NCI-H82 (cell line): ENCODE measurements around the gene MOAP1.
"Not testable (repeated sequence)": the region's sequence is repeated elsewhere in the genome, so short reads cannot be mapped to it uniquely, and the experiment has no call there.

Source experiments
- DNase-seq: peaks from one replicate; lab custom pipeline; 2025; lab: John Stamatoyannopoulos, UW

Gene MOAP1

DNA sequence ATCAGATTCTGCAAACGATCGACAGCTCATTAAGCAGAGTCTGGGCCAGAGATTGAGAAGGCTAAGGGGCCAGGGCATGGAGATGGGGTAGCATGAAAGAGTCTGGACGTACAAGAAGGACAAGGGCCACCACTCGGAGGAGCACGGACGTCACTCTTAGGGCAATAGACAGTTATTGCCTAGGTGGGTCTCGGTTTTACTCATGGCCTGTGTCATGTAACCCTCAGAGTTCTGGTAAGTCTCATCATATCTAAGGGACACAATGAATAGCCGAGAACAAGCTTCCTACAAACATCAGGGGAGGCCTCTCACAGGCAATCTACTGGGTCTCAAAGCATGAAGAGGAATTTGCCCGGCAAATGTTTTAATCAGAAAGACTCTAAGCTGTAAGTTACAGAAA lies 38.6 kb downstream of the MOAP1 start:
- DNase-seq: no peak

DNA sequence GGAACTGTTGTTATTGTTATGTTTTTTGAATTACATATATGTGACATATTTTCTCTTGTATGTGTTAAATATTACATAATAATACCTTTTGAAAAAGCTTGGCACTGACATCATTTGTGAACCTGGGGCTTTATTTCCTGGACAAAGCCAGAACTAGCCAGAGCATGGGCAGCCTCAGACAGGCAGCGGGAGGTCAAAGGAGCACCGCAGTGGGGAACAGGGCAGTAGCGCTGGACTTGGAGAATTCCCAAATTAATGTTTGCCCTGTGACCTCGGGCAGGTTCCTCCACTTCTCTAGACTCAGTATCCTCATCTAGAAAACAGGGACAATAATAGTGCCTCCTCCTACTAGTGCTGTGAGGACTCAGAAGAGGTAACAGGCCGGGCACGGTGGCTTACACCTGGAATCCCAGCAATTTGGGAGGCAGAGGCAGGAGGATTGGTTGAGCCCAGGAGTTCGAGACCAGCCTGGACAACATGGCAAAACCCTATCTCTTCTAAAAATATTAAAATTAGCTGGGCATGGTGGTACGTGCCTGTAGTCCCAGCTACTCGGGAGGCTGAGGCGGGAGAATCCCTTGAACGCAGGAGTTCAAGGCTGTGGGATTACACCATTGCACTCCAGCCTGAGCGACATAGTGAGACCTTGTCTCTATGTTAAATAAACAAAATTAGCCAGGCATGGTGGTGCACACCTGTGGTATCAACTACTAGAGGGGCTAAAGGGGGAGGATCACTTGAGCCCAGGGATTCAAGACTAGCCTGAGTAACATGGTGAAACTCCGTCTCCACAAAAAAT lies 41.6 kb downstream of the MOAP1 start:
- no peak for DNase-seq

DNA sequence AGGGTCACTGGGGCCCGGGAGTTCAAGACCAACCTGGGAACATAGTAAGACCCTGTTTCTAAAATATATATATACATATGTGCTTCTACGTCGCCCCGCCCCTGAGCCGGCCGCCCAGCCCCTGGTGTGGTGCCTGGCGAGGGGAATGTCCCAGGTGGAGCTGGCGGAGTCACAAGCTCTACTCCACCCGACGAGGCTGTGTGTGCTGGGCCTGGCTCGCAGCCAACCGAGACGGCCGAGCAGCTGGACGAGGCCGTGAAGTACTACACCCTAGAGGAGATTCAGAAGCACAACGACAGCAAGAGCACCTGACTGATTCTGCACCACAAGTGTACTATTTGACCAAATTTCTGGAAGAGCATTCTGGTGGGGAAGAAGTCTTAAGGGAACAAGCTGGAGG lies 46.8 kb downstream of the MOAP1 start:
- DNase-seq: peak; percentile 67

DNA sequence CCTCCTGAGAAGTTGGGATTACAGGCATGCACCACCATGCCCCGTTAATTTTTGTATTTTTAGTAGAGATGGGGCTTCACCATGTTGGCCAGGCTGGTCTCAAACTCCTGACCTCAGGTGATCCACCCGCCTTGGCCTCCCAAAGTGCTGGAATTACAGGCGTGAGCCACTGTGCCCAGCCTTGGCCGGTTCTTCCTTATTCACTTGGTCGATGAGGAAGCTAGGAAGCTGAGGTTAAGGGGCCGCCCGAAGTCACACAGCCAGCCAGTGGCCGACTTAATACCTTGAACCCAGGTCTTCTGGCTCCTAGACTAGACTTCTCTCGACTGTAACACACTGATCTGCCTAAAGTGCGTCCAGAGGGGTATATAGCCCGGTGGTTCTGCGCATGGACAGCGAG lies 48.2 kb downstream of the MOAP1 start:
- DNase-seq: not testable (repeated sequence)

DNA sequence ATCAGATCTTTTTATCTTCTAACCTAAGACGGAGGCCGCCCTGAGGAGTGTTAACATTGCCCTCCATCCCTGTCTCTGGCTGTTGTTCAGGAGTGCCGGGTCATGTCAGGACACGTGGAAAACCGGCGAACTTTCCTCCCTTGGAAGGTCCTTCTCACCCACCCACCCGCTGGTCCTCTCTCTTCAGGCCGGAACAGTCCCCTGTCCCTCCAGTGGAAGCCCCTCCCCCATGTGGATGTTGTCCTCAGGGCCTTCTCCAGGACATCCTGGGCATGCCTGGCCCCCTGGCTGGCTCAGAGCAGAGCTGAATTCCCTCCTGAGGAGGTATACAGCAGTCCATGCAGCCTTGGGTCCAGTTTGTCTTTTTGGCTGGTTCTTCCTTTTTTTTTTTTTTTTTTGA lies 48.7 kb downstream of the MOAP1 start:
- no peak for DNase-seq

DNA sequence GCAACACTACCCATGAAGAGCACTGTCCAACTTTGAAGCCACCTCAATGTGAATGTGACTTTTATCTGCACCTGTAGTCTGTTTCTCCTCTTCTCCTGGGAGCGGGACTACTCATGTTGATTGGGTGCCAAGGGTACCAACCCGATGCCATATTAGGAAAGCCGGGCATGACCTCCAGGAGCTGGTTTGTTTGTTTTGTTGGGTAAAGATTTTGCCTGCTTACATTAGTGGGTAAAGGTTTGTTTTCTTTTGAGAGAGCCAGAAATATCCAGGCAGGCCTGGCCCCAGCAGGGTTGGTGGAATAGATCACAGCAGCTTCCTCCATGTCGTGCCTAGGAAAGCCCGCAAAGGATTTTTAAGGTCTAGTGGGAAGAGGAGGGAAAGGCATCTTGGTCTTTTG lies 49.3 kb downstream of the MOAP1 start:
- no peak for DNase-seq

DNA sequence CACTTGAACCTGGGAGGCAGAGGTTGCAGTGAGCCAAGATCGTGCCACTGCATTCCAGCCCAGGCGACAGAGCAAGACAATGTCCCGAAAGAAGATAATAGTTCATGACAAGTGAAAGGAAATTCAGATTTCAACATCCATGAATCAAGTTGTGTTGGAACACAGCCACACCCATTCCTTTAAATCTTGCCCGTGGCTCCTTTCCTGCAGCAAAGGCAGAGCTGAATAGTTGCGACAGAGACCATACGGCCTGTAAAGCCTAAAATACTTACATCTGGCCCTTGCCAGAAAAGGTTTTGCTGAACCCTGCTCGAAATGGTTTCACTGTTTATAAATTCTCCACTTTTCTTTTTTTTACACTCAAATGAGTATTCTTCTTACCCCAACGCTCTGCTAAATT lies 51.2 kb downstream of the MOAP1 start:
- DNase-seq: no peak

DNA sequence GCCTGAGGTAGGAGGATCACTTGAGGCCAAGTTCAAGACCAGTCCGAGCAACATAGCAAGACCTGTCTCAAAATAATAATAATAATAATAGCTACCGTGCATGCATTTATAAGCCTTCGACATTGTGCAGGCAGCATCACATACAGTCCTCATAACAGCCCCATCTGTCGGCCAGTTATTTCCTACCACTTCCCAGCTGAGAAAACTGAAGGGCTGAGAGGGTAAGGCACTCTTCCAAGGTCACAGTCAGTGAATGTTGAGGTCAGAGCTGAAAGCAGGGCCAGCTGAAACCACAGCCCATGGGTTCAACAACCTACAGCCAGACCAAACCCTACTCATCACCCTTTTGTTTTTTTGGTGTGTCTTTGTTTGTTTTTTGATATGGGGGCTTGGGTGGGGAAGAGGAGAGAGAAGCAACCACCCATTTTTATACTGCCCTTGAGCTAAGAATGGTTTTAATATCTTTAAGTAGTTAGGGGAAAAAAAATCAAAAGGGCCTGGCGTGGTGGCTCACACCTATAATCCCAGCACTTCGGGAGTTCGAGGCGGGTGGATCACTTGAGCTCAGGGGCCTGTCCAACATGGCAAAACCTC lies 52.1 kb downstream of the MOAP1 start:
- peak; percentile 63 for DNase-seq
